ENCODE results near the gene NRP1. TPM values are rescaled to one million over a fixed set of nuclear protein-coding genes. Genes with fewer than 3 reads are reported as not detected.

The NRP1 gene
- total RNA-seq, 1 experiment from 2014 or later: 3.0 TPM

- TF ChIP-seq TCF7 (CRISPR knock-in tag; IDR thresholded peaks at IDR 0.05; ENCODE audit: low read depth): no peak
- no peak for TF ChIP-seq E2F5 (CRISPR knock-in tag; IDR thresholded peaks at IDR 0.05)
- TF ChIP-seq ZNF121 (CRISPR knock-in tag; IDR thresholded peaks at IDR 0.05): no peak
- no peak for TF ChIP-seq E2F4 (CRISPR knock-in tag; IDR thresholded peaks at IDR 0.05; ENCODE audit: borderline replicate concordance, low read depth)
- TF ChIP-seq SMAD3 (CRISPR knock-in tag; IDR thresholded peaks at IDR 0.05; ENCODE audit: borderline replicate concordance): no peak
Measured at GRCh38 chr10:33277135-33277536, 57.3 kb downstream of the NRP1 start (continued).

GRCh38 chr10:33276282-33276923 is 58.1 kb downstream of the NRP1 start:
- ATAC-seq: no peak
- Mint-ChIP-seq H3K27me3 (ENCODE audit: low read depth) (no peaks in the 10 kb centered on the region), H3K27ac (no peak overlapping the region), H3K4me1 (peaks cover 22% of the 10 kb centered on the region), H3K4me3 (no peak overlapping the region), H3K9me3 (no peaks in the 10 kb centered on the region), H3K36me3 (no peaks in the 10 kb centered on the region)
- no peak for DNase-seq (ENCODE audit: low spot score)
- POLR2A ChIA-PET: no interaction called here
- TF ChIP-seq MXD4 (CRISPR knock-in tag; IDR thresholded peaks at IDR 0.05; ENCODE audit: borderline replicate concordance) (no peak), KAT7 (CRISPR knock-in tag; IDR thresholded peaks at IDR 0.05; ENCODE audit: borderline replicate concordance) (no peak), TP53 (CRISPR knock-in tag; IDR thresholded peaks at IDR 0.05) (no peak), NR2C2 (CRISPR knock-in tag; IDR thresholded peaks at IDR 0.05) (no peak), FOXP1 (CRISPR knock-in tag; IDR thresholded peaks at IDR 0.05; ENCODE audit: borderline replicate concordance) (no peak), ZNF138 (CRISPR knock-in tag; conservative IDR thresholded peaks at IDR 0.05) (no peak), JAZF1 (CRISPR knock-in tag; IDR thresholded peaks at IDR 0.05) (no peak), ZBTB21 (CRISPR knock-in tag; IDR thresholded peaks at IDR 0.05; ENCODE audit: borderline replicate concordance) (no peak), CREM (CRISPR knock-in tag; IDR thresholded peaks at IDR 0.05) (no peak), ZNF512 (CRISPR knock-in tag; IDR thresholded peaks at IDR 0.05; ENCODE audit: borderline replicate concordance) (no peak)
- CTCF ChIA-PET: interaction anchor here (0.7 to 2.0 kb wide), 2 partner anchors 65 to 84 kb away, joined by 3 to 7 read pairs; no protein-coding TSS in a partner anchor

GRCh38 chr10:33274096-33274785 is 60.2 kb downstream of the NRP1 start:
- no peak for DNase-seq (ENCODE audit: low spot score)
- Mint-ChIP-seq H3K27me3 (ENCODE audit: low read depth) (no peaks in the 10 kb centered on the region), H3K4me3 (no peak overlapping the region), H3K4me1 (peaks cover 26% of the 10 kb centered on the region), H3K27ac (no peak overlapping the region), H3K36me3 (no peaks in the 10 kb centered on the region), H3K9me3 (no peaks in the 10 kb centered on the region)
- POLR2A ChIA-PET: no interaction called here
- CTCF ChIA-PET: interaction anchor here (0.9 to 2.3 kb wide), 2 partner anchors 81 to 265 kb away, joined by 3 to 10 read pairs; no protein-coding TSS in a partner anchor
- no peak for ATAC-seq
- TF ChIP-seq NFATC4 (CRISPR knock-in tag; IDR thresholded peaks at IDR 0.05) (no peak), NR1H2 (CRISPR knock-in tag; IDR thresholded peaks at IDR 0.05) (no peak), FOXJ3 (CRISPR knock-in tag; IDR thresholded peaks at IDR 0.05; ENCODE audit: borderline replicate concordance) (no peak), ZNF671 (CRISPR knock-in tag; IDR thresholded peaks at IDR 0.05) (no peak), NR2C2 (CRISPR knock-in tag; IDR thresholded peaks at IDR 0.05) (no peak), ATF1 (CRISPR knock-in tag; IDR thresholded peaks at IDR 0.05) (no peak), OVOL2 (CRISPR knock-in tag; IDR thresholded peaks at IDR 0.05; ENCODE audit: borderline replicate concordance) (no peak)

Measured in WTC11 (cell line).